ENCODE data around the gene IRS2.

Gene IRS2

GRCh38 chr13:109712124-109712722 is 74.2 kb downstream of the IRS2 start:
- Mint-ChIP-seq H3K36me3 (ENCODE audit: low read depth) (no peaks in the 10 kb centered on the region), H3K27ac (no peak overlapping the region), H3K4me3 (no peak overlapping the region), H3K27me3 (ENCODE audit: low read depth) (peaks cover 3% of the 10 kb centered on the region), H3K9me3 (no peaks in the 10 kb centered on the region), H3K4me1 (ENCODE audit: low read depth) (no peaks in the 10 kb centered on the region)

- Mint-ChIP-seq H3K4me1 (ENCODE audit: low read depth) (peaks cover 3% of the 10 kb centered on the region), H3K4me3 (no peak overlapping the region), H3K36me3 (ENCODE audit: low read depth) (no peaks in the 10 kb centered on the region), H3K27me3 (ENCODE audit: low read depth) (peaks cover 16% of the 10 kb centered on the region), H3K27ac (no peak overlapping the region), H3K9me3 (no peaks in the 10 kb centered on the region)
Measured at GRCh38 chr13:109707742-109708617, 78.4 kb downstream of the IRS2 start.

- Mint-ChIP-seq H3K27ac (no peak overlapping the region), H3K4me1 (ENCODE audit: low read depth) (peaks cover 3% of the 10 kb centered on the region), H3K9me3 (no peaks in the 10 kb centered on the region), H3K36me3 (ENCODE audit: low read depth) (no peaks in the 10 kb centered on the region), H3K27me3 (ENCODE audit: low read depth) (peaks cover 16% of the 10 kb centered on the region), H3K4me3 (no peak overlapping the region)
Measured at GRCh38 chr13:109707044-109707741, 79.2 kb downstream of the IRS2 start.

- Mint-ChIP-seq H3K9me3 (no peaks in the 10 kb centered on the region), H3K4me3 (no peak overlapping the region), H3K4me1 (ENCODE audit: low read depth) (peaks cover 3% of the 10 kb centered on the region), H3K27ac (no peak overlapping the region), H3K27me3 (ENCODE audit: low read depth) (peaks cover 22% of the 10 kb centered on the region), H3K36me3 (ENCODE audit: low read depth) (no peaks in the 10 kb centered on the region)
Measured at GRCh38 chr13:109706015-109706715, 80.2 kb downstream of the IRS2 start.

GRCh38 chr13:109704771-109705635 is 81.4 kb downstream of the IRS2 start:
- Mint-ChIP-seq H3K36me3 (ENCODE audit: low read depth) (no peaks in the 10 kb centered on the region), H3K27ac (no peak overlapping the region), H3K27me3 (ENCODE audit: low read depth) (peaks cover 29% of the 10 kb centered on the region), H3K4me3 (no peak overlapping the region), H3K9me3 (no peaks in the 10 kb centered on the region), H3K4me1 (ENCODE audit: low read depth) (peaks cover 3% of the 10 kb centered on the region)

- Mint-ChIP-seq H3K4me1 (ENCODE audit: low read depth) (peaks cover 3% of the 10 kb centered on the region), H3K27ac (no peak overlapping the region), H3K27me3 (ENCODE audit: low read depth) (peaks cover 29% of the 10 kb centered on the region), H3K4me3 (no peak overlapping the region), H3K36me3 (ENCODE audit: low read depth) (no peaks in the 10 kb centered on the region), H3K9me3 (no peaks in the 10 kb centered on the region)
Measured at GRCh38 chr13:109703250-109703649, 83.1 kb downstream of the IRS2 start.
